Endothelial cell of umbilical vein (primary cell): ENCODE measurements around the gene EHBP1L1. TPM values are rescaled to one million over a fixed set of nuclear protein-coding genes. Genes with fewer than 3 reads are reported as not detected.

ENCODE experiments used
- BruUV-seq: library from RNA; stranded (reverse); fragments of 400-500 nt; replicated peaks from 2 replicates; lab custom pipeline; 2021; lab: Mats Ljungman, UMichigan
- CTCF ChIA-PET: fragments of 300-600, 350-600 bp; sonication (Branson Sonifier 250); formaldehyde crosslinking; loops from one replicate; lab custom pipeline; 2021; ENCODE audit warnings: antibody characterized with exemption, inconsistent platforms; lab: Charles Lee
- POLR2A ChIA-PET: fragments of 300-600, 350-600 bp; sonication (Branson Sonifier 250); formaldehyde crosslinking; loops from one replicate; lab custom pipeline; 2021; ENCODE audit warnings: antibody characterized with exemption, inconsistent platforms; lab: Charles Lee
- DNase-seq: peaks from one replicate; pipeline ENCODE4 v3.0.0-alpha.2; 2011; ENCODE audit warnings: low read depth, low spot score
- FAIRE-seq: peaks from 2 replicates; lab custom pipeline; 2011; peaks lifted over from hg19 to GRCh38; lab: Jason Lieb, UNC
- H2AFZ ChIP-seq: 2 replicates; pipeline ENCODE4 v1.6.0; 2012; ENCODE audit warnings: low read depth, low read length, control low read depth, inconsistent platforms
- H3K27ac ChIP-seq: 2 replicates; pipeline ENCODE4 v1.5.1; 2011; ENCODE audit warnings: low read depth, mild to moderate bottlenecking, control low read depth, low read length, moderate library complexity; ENCODE audit not compliant: insufficient read depth
- H3K27me3 ChIP-seq, 2 experiments: 2 replicates each; pipeline versions ENCODE4 v1.6.0 to v1.6.1; 2011; ENCODE audit warnings: low read length in 2 of 2, mixed read lengths in 1 of 2; ENCODE audit not compliant: control insufficient read depth in 2 of 2, insufficient read depth in 2 of 2
- H3K36me3 ChIP-seq, 2 experiments: 2 replicates in 1 of 2; 3 replicates in 1 of 2; pipeline ENCODE4 v1.5.1; 2011; ENCODE audit warnings: low read length in 2 of 2, mild to moderate bottlenecking in 1 of 2, moderate library complexity in 1 of 2; ENCODE audit not compliant: control insufficient read depth in 2 of 2, insufficient read depth in 2 of 2; ENCODE audit errors: extremely low read depth in 1 of 2
- H3K4me1 ChIP-seq: 3 replicates; pipeline ENCODE4 v1.5.1; 2011; ENCODE audit warnings: mild to moderate bottlenecking, low read length; ENCODE audit not compliant: control insufficient read depth, insufficient read depth; ENCODE audit errors: extremely low read depth
- H3K4me2 ChIP-seq: 2 replicates; pipeline ENCODE4 v1.6.1; 2011; ENCODE audit warnings: low read length, control low read depth, mixed read lengths; ENCODE audit not compliant: insufficient read depth
- H3K4me3 ChIP-seq, 3 experiments: fragments of 200-600 bp in 1 of 3; sonication (generic), shearing (Covaris generic) in 1 of 3; replicated peaks in 1 of 3; 2 replicates each; pipeline ENCODE4 v1.5.1; 2011 to 2016; ENCODE audit warnings: control low read depth in 3 of 3, low read length in 3 of 3, mild to moderate bottlenecking in 2 of 3, inconsistent platforms in 1 of 3, low read depth in 1 of 3, moderate library complexity in 1 of 3; ENCODE audit not compliant: insufficient read depth in 1 of 3
- H3K79me2 ChIP-seq: 2 replicates; pipeline ENCODE4 v1.6.0; 2012; ENCODE audit warnings: low read length, inconsistent platforms; ENCODE audit not compliant: control insufficient read depth, insufficient read depth
- H3K9ac ChIP-seq: replicated peaks from 2 replicates; pipeline ENCODE3; 2011; ENCODE audit warnings: low read length, control low read depth; ENCODE audit not compliant: insufficient read depth; ENCODE audit errors: extremely low read depth
- H3K9me1 ChIP-seq: replicated peaks from 3 replicates; pipeline ENCODE4 v1.6.0; 2011; ENCODE audit warnings: mild to moderate bottlenecking, low read length; ENCODE audit not compliant: control insufficient read depth, insufficient read depth; ENCODE audit errors: extremely low read depth
- H3K9me3 ChIP-seq: replicated peaks from 2 replicates; pipeline ENCODE4 v1.5.1; 2012; ENCODE audit warnings: low read length, inconsistent platforms; ENCODE audit not compliant: control insufficient read depth, insufficient read depth
- H4K20me1 ChIP-seq: replicated peaks from 2 replicates; pipeline ENCODE3; 2011; ENCODE audit warnings: mild to moderate bottlenecking, low read length; ENCODE audit not compliant: control insufficient read depth, insufficient read depth; ENCODE audit errors: extremely low read depth
- CTCF ChIP-seq, 2 donors: IDR thresholded peaks; 1 replicate in 1 of 2; 2 replicates in 1 of 2; pipeline ENCODE4 v1.5.1; 2011; ENCODE audit warnings: low read length in 2 of 2, mild to moderate bottlenecking in 2 of 2, moderate library complexity in 2 of 2, control low read depth in 1 of 2, inconsistent platforms in 1 of 2, low read depth in 1 of 2; ENCODE audit not compliant: insufficient read depth in 1 of 2; ENCODE audit errors: extremely low read depth in 1 of 2
- EZH2 ChIP-seq: IDR thresholded peaks from 2 replicates; pipeline ENCODE4 v1.6.1; 2012; ENCODE audit warnings: borderline replicate concordance, low read depth, mild to moderate bottlenecking, moderate library complexity, low read length, inconsistent platforms; ENCODE audit not compliant: severe bottlenecking
- FOS ChIP-seq: IDR thresholded peaks from 2 replicates; pipeline ENCODE4 v1.6.1; 2011; ENCODE audit warnings: mild to moderate bottlenecking, low read length, moderate library complexity, borderline replicate concordance; ENCODE audit not compliant: insufficient read depth
- GATA2 ChIP-seq: IDR thresholded peaks from 2 replicates; pipeline ENCODE4 v1.7.0; 2011; ENCODE audit warnings: low read depth, mild to moderate bottlenecking, moderate library complexity, mixed read lengths, low read length; ENCODE audit not compliant: insufficient read length, insufficient read depth
- JUN ChIP-seq: IDR thresholded peaks from 2 replicates; pipeline ENCODE4 v1.6.1; 2011; ENCODE audit warnings: borderline replicate concordance, low read depth; ENCODE audit not compliant: insufficient read length, insufficient read depth
- MAX ChIP-seq: IDR thresholded peaks from 2 replicates; pipeline ENCODE4 v1.6.1; 2011; ENCODE audit not compliant: insufficient read depth, insufficient read length
- MYC ChIP-seq: IDR thresholded peaks from one replicate; pipeline ENCODE4 v1.6.1; 2011; ENCODE audit warnings: mild to moderate bottlenecking, low read depth, low read length
- POLR2A ChIP-seq: IDR thresholded peaks from 2 replicates; pipeline ENCODE4 v1.6.1; 2012; ENCODE audit warnings: low read depth, mild to moderate bottlenecking, control low read depth, low read length
- POLR2AphosphoS5 ChIP-seq: IDR thresholded peaks from 2 replicates; pipeline ENCODE4 v1.6.1; 2012; ENCODE audit warnings: low read depth, mild to moderate bottlenecking, control low read depth, low read length, moderate library complexity; ENCODE audit not compliant: insufficient read depth
- dilution Hi-C: fragments of 300-500 bp; cut with MboI; formaldehyde crosslinking; loops from one replicate; pipeline ENCODE4 v1.15.0; 2019; ENCODE audit warnings: low sequenced_read_pairs; ENCODE audit not compliant: extremely low pct_ligation_motif_present
- intact Hi-C: fragments of 100-400 bp; cut with micrococcal nuclease; formaldehyde crosslinking; loops from one replicate; pipeline ENCODE4 v1.10.0; 2022
- polyA plus RNA-seq, 4 experiments: library from polyadenylated mRNA; depleted of rRNA in 3 of 4; stranded (reverse) in 3 of 4; unstranded in 1 of 4; fragments of >200 nt; gene quantifications; 2 replicates each; pipeline versions ENCODE4 v1.2.1 to v1.2.3, GENCODE V29; 2011 to 2012; ENCODE audit warnings: missing spikeins in 1 of 4
- total RNA-seq: library from RNA; stranded (reverse); gene quantifications from 2 replicates; pipeline ENCODE4 v1.2.3, GENCODE V29; 2021

The EHBP1L1 gene
- total and polyA plus RNA-seq, 2 donors (not counting 3 experiments of a cell fraction or from before 2014, with no cell fraction given) = 12.7 to 19.7 TPM

GRCh38 chr11:65565624-65566453 lies 10.0 kb upstream of the EHBP1L1 start:
- H3K9me3 ChIP-seq = no peaks in the 10 kb centered on the region
- FAIRE-seq (peak; percentile 98), DNase-seq (peak; percentile 66)
- H3K27ac ChIP-seq = peak overlapping the region; percentile 58
- H2AFZ ChIP-seq = no peak overlapping the region
- intact Hi-C loops = no loop called here
- H3K9me1 ChIP-seq = no peaks in the 10 kb centered on the region
- ChIA-PET POLR2A (interaction anchor here (0.6 to 0.7 kb wide), 3 partner anchors 21 to 679 kb away, joined by 4 to 7 read pairs (median 5); no protein-coding TSS in a partner anchor), CTCF (interaction anchor here (0.6 to 2.4 kb wide), 6 partner anchors 9 to 236 kb away, joined by 3 to 18 read pairs (median 4); no protein-coding TSS in a partner anchor)
- H4K20me1 ChIP-seq = no peaks in the 10 kb centered on the region
- H3K4me3 ChIP-seq = no peak overlapping the region
- peak overlapping the region; percentile 1 for H3K4me2 ChIP-seq
- no TSS peak for BruUV-seq
- H3K27me3 ChIP-seq = no peaks in the 10 kb centered on the region
- TF ChIP-seq GATA2 = no peak
- no peak for TF ChIP-seq POLR2A
- no peak for TF ChIP-seq CTCF (IDR thresholded peaks at IDR 0.05; ENCODE audit: extremely low read depth in 1 of 2, insufficient read depth in 1 of 2, low read depth in 1 of 2, low read length in 2 of 2)
- peak; percentile 34 for TF ChIP-seq POLR2AphosphoS5
- TF ChIP-seq JUN = no peak
- TF ChIP-seq EZH2 = no peak
- no peak for TF ChIP-seq MAX
- peak; percentile 42 for TF ChIP-seq FOS
- no peak for TF ChIP-seq MYC
- peaks cover 5% of the 10 kb centered on the region for H3K79me2 ChIP-seq
- peak overlapping the region; percentile 25 for H3K9ac ChIP-seq
- dilution Hi-C loops = no loop called here
- H3K36me3 ChIP-seq = no peaks in the 10 kb centered on the region
- H3K4me1 ChIP-seq = peaks cover 33% of the 10 kb centered on the region
